HUES64 (cell line): ENCODE results near the gene KDM6B.

Experiments
- H3K27ac ChIP-seq: 2 replicates; pipeline ENCODE4 v1.7.0; 2013; ENCODE audit warnings: low read depth, low read length, inconsistent platforms
- H3K27me3 ChIP-seq: 2 replicates; pipeline ENCODE4 v1.6.1; 2013; ENCODE audit warnings: mild to moderate bottlenecking, low read length; ENCODE audit not compliant: insufficient read depth
- H3K36me3 ChIP-seq: 2 replicates; pipeline ENCODE4 v1.6.1; 2013; ENCODE audit warnings: mild to moderate bottlenecking, low read length; ENCODE audit not compliant: insufficient read depth
- H3K4me1 ChIP-seq: 2 replicates; pipeline ENCODE4 v1.6.1; 2013; ENCODE audit warnings: mild to moderate bottlenecking, low read length, moderate library complexity; ENCODE audit not compliant: insufficient read depth
- H3K4me3 ChIP-seq: 2 replicates; pipeline ENCODE4 v1.5.1; 2013; ENCODE audit warnings: mild to moderate bottlenecking, low read length, moderate library complexity
- H3K9ac ChIP-seq: 2 replicates; pipeline ENCODE4 v1.6.1; 2013; ENCODE audit warnings: mild to moderate bottlenecking, low read depth, low read length
- H3K9me3 ChIP-seq: 2 replicates; pipeline ENCODE4 v1.6.1; 2013; ENCODE audit warnings: low read depth, low read length; ENCODE audit not compliant: insufficient read depth
- whole genome bisulfite sequencing: fragments of 150-250, 120-280 bp; methylation state at CpG from one replicate; pipeline ENCODE4 v1.1.7; 2013; ENCODE audit warnings: missing lambda C conversion rate; 5-methylcytosine and 5-hydroxymethylcytosine counted together

Gene KDM6B

GRCh38 chr17:7867881-7868329 lies 33.9 kb downstream of the KDM6B start:
- H3K36me3 ChIP-seq: peaks cover 6% of the 10 kb centered on the region; the same call in 1 of the 2 replicates
- peaks cover 4% of the 10 kb centered on the region; the same call in 1 of the 2 replicates for H3K4me1 ChIP-seq
- WGBS: 91% methylated on average over 5 of the region's 5 CpGs
- H3K4me3 ChIP-seq: no peak overlapping the region
- H3K9ac ChIP-seq: no peak overlapping the region
- no peaks in the 10 kb centered on the region for H3K9me3 ChIP-seq
- no peaks in the 10 kb centered on the region for H3K27me3 ChIP-seq
- no peak overlapping the region for H3K27ac ChIP-seq

- Histone ChIP-seq H3K9ac (no peak overlapping the region), H3K27me3 (no peaks in the 10 kb centered on the region), H3K36me3 (peaks cover 6% of the 10 kb centered on the region), H3K9me3 (no peaks in the 10 kb centered on the region), H3K4me3 (no peak overlapping the region), H3K4me1 (no peaks in the 10 kb centered on the region), H3K27ac (no peak overlapping the region)
- 79% methylated on average over 4 of the region's 4 CpGs for WGBS
These were observed 39.0 kb downstream of the KDM6B start for GRCh38 chr17:7873051-7873450.

- no peak overlapping the region for H3K27ac ChIP-seq
- peaks cover 20% of the 10 kb centered on the region for H3K36me3 ChIP-seq
- H3K9me3 ChIP-seq: no peaks in the 10 kb centered on the region
- no peak overlapping the region for H3K9ac ChIP-seq
- WGBS: 98% methylated on average over 1 of the region's 2 CpGs
- no peaks in the 10 kb centered on the region for H3K4me1 ChIP-seq
- H3K27me3 ChIP-seq: no peaks in the 10 kb centered on the region
- H3K4me3 ChIP-seq: no peak overlapping the region
These were observed 41.9 kb downstream of the KDM6B start for GRCh38 chr17:7875804-7876370.

GRCh38 chr17:7878234-7878633 lies 44.2 kb downstream of the KDM6B start:
- no peaks in the 10 kb centered on the region for H3K27me3 ChIP-seq
- 95% methylated on average over 7 of the region's 7 CpGs for WGBS
- H3K27ac ChIP-seq: no peak overlapping the region
- H3K4me3 ChIP-seq: no peak overlapping the region
- no peak overlapping the region for H3K9ac ChIP-seq
- peaks cover 22% of the 10 kb centered on the region for H3K36me3 ChIP-seq
- peaks cover 6% of the 10 kb centered on the region; the same call in 1 of the 2 replicates for H3K4me1 ChIP-seq
- no peaks in the 10 kb centered on the region for H3K9me3 ChIP-seq

GRCh38 chr17:7880076-7880868 lies 46.3 kb downstream of the KDM6B start:
- no peaks in the 10 kb centered on the region for H3K9me3 ChIP-seq
- no peak overlapping the region for H3K4me3 ChIP-seq
- peaks cover 14% of the 10 kb centered on the region; the same call in 1 of the 2 replicates for H3K4me1 ChIP-seq
- no peak overlapping the region for H3K27ac ChIP-seq
- 92% methylated on average over 3 of the region's 3 CpGs for WGBS
- H3K36me3 ChIP-seq: peaks cover 22% of the 10 kb centered on the region
- no peak overlapping the region for H3K9ac ChIP-seq
- no peaks in the 10 kb centered on the region for H3K27me3 ChIP-seq

GRCh38 chr17:7881276-7882054 lies 47.4 kb downstream of the KDM6B start:
- Histone ChIP-seq H3K4me1 (peaks cover 14% of the 10 kb centered on the region; the same call in 1 of the 2 replicates), H3K27ac (no peak overlapping the region), H3K4me3 (no peak overlapping the region), H3K9me3 (no peaks in the 10 kb centered on the region), H3K9ac (no peak overlapping the region), H3K27me3 (peaks cover 10% of the 10 kb centered on the region), H3K36me3 (peaks cover 22% of the 10 kb centered on the region)
- WGBS: 89% methylated on average over 7 of the region's 7 CpGs

- H3K27ac ChIP-seq: no peak overlapping the region
- no peak overlapping the region for H3K9ac ChIP-seq
- H3K9me3 ChIP-seq: no peaks in the 10 kb centered on the region
- 93% methylated on average over 7 of the region's 7 CpGs for WGBS
- H3K4me1 ChIP-seq: peaks cover 17% of the 10 kb centered on the region; the same call in 1 of the 2 replicates
- peaks cover 16% of the 10 kb centered on the region for H3K27me3 ChIP-seq
- peaks cover 22% of the 10 kb centered on the region for H3K36me3 ChIP-seq
- no peak overlapping the region for H3K4me3 ChIP-seq
These were observed 48.1 kb downstream of the KDM6B start for GRCh38 chr17:7882068-7882467.

GRCh38 chr17:7882629-7883028 lies 48.6 kb downstream of the KDM6B start:
- H3K4me1 ChIP-seq: peaks cover 21% of the 10 kb centered on the region; the same call in 1 of the 2 replicates
- 92% methylated on average over 3 of the region's 3 CpGs for WGBS
- H3K9me3 ChIP-seq: no peaks in the 10 kb centered on the region
- no peak overlapping the region for H3K27ac ChIP-seq
- H3K27me3 ChIP-seq: peaks cover 18% of the 10 kb centered on the region
- H3K9ac ChIP-seq: no peak overlapping the region
- no peak overlapping the region for H3K4me3 ChIP-seq
- H3K36me3 ChIP-seq: peaks cover 18% of the 10 kb centered on the region
